CD4-positive, alpha-beta T cell treated with Interleukin-17A for 4 hours (primary cell): ENCODE results near the gene DUOX2.
"Not testable (repeated sequence)": the region's sequence is repeated elsewhere in the genome, so short reads cannot be mapped to it uniquely, and the experiment has no call there.

Experiments
- DNase-seq: peaks from one replicate; pipeline ENCODE4 v3.0.0-alpha.2; 2020; ENCODE audit warnings: mixed read lengths

DUOX2 gene

GRCh38 chr15:45138814-45139765, 25.1 kb upstream of the DUOX2 start:
- DNase-seq = no peak

DNA sequence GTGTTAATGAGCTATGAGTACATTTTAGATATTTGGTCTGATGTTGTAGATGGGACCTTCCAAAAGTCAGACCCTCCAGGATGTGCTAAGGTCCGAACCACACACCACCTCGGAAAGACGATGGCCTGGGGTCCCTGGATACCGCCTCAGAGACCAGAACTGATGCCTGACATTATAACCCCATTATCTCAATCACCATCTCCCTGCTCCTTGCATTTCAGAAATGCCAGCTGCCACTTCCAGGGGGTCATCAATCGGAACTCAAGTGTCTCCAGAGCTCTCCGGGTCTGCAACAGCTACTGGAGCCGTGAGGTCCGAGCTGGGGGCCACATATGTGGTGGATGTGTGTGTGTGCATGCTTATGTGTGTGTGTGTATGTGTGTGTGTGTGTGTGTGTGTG, 23.7 kb upstream of the DUOX2 start:
- no peak for DNase-seq

- peak; percentile 46 for DNase-seq
Observed at GRCh38 chr15:45136378-45136764, 22.4 kb upstream of the DUOX2 start.

DNA sequence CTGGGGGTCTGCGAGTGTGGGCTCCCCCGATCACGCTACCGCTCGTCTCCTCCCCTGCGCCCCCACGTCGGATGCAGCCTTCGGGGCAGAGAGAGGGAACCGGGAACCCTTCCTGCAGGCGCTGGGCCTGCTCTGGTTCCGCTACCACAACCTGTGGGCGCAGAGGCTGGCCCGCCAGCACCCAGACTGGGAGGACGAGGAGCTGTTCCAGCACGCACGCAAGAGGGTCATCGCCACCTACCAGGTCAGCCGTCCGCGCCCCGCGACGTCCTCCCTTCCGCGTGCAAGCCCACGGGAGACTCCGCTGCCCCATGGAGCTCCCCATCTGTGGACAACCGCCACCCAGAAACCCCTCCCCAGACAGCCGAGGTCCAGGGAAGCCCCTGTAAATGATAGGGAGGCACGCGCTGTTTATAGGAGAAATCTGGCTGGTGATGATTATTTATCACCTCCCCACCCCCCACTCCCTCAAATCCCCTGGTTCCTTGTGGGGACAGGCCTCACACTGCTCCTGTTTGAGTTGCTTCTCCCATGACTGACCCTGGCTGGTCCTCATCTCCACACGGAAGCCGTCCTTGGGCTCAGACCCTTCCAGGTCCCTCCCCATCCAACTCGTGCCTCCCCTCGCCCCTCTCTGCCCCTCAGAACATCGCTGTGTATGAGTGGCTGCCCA, 21.9 kb upstream of the DUOX2 start:
- DNase-seq = not testable (repeated sequence)

- DNase-seq = peak; percentile 44
Observed at GRCh38 chr15:45134682-45135604, 21.0 kb upstream of the DUOX2 start.

GRCh38 chr15:45134046-45134445, 20.1 kb upstream of the DUOX2 start:
- DNase-seq = no peak

DNA sequence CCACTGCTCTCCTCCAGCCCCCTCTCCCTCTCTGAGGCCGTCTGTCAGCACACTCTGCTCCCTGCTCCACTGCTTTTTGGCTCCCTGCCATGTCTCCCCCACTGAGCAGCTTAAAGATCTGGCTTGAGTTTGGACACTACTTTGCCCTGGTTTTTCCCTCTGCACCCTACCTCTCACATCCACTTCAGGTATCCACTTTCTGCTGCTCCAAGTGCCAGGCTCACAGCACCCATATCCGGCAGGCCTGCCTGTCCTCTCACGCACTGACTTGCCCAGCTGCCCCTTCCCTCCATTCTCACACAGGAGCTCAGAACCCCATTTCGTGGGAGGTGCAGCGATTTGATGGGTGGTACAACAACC, 19.6 kb upstream of the DUOX2 start:
- DNase-seq = no peak

GRCh38 chr15:45132844-45133560, 19.0 kb upstream of the DUOX2 start:
- DNase-seq = no peak

GRCh38 chr15:45131510-45131909, 17.5 kb upstream of the DUOX2 start:
- no peak for DNase-seq

GRCh38 chr15:45130291-45131000, 16.5 kb upstream of the DUOX2 start:
- DNase-seq = no peak

- DNase-seq = peak; percentile 48
Observed at GRCh38 chr15:45129651-45130129, 15.7 kb upstream of the DUOX2 start, which contains the start of the genes DUOX1 and DUOXA1. DUOX1 (plus strand) TSS chr15:45129994; CDS start chr15:45131967, 1,973 bp downstream. DUOXA1 (minus strand) TSS chr15:45129879; CDS start chr15:45123014, 6,865 bp downstream.

GRCh38 chr15:45128971-45129639, 15.1 kb upstream of the DUOX2 start:
- DNase-seq = no peak

GRCh38 chr15:45126535-45127158, 12.7 kb upstream of the DUOX2 start:
- DNase-seq = peak; percentile 63

DNA sequence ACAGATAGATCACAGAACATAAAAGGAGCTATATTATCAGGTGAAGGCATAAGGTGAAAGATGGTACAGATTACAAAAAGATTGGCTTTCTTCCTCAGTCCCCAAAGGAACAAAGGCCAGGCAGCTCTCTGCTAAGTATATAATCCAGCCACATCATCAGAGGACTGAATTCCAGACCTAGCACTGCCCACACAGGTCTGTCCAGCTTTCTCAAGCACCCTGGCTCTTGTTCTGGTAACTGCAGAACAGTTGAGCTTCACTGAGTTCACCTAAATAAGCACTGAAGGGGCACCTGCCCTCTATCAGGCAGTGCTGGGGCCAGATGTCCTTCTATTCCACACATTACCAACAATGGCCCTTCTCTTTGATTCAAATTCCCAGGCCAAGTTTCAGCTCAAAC, 9.4 kb upstream of the DUOX2 start:
- no peak for DNase-seq

GRCh38 chr15:45122719-45123118, 8.7 kb upstream of the DUOX2 start:
- DNase-seq = no peak

- no peak for DNase-seq
Observed at GRCh38 chr15:45121706-45122417, 7.9 kb upstream of the DUOX2 start.

DNA sequence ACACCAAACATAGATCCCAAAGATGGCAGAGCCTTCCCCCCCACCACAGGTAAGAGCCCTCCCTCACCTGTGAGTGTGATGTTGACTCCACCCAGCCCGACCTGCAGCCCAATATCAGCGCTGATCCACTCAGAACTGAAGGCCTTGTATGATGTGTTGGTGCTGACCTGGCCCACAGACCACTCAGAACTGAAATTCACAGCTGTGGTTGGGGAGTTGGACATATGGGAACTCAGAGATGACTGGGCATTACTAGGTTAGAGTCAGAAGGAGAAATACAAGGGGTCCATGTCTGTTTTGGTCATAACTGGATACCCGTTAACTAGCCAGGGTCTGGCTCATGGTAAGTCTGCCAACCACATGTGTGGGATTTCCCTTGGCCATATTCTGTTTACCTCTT, 7.0 kb upstream of the DUOX2 start:
- DNase-seq = no peak

- DNase-seq = no peak
Observed at GRCh38 chr15:45120081-45120972, 6.4 kb upstream of the DUOX2 start.
